PC-3 (cell line): ENCODE results near the gene STK39. TPM values are rescaled to one million over a fixed set of nuclear protein-coding genes. Genes with fewer than 3 reads are reported as not detected.
A peak's percentile ranks its signal among the peaks of the same experiment; 100 is the strongest.

Experiments used
- ATAC-seq: fragments of 200-7000 bp; cut with Tn5 transposase; 2 replicates; pipeline ENCODE4 v1.9.1; 2020; ENCODE audit warnings: mild to moderate bottlenecking, moderate library complexity
- BruUV-seq: library from RNA; stranded (reverse); fragments of 400-500 nt; replicated peaks from 2 replicates; lab custom pipeline; 2021; lab: Mats Ljungman, UMichigan
- CTCF ChIA-PET: fragments of 300-600 bp; sonication (Branson Sonifier 250); formaldehyde crosslinking; loops from one replicate; lab custom pipeline; 2022; ENCODE audit warnings: antibody characterized with exemption; lab: Charles Lee
- POLR2A ChIA-PET: fragments of 300-600 bp; sonication (Branson Sonifier 250); formaldehyde crosslinking; loops from one replicate; lab custom pipeline; 2022; ENCODE audit warnings: antibody characterized with exemption; ENCODE audit not compliant: unreplicated experiment; lab: Charles Lee
- DNase-seq: peaks from one replicate; pipeline ENCODE4 v3.0.0-alpha.2; 2015
- H2AFZ ChIP-seq: fragments of 300-600 bp; sonication (generic); 2 replicates; pipeline ENCODE4 v1.6.0; 2016; ENCODE audit warnings: antibody characterized with exemption, low read length
- H3F3A ChIP-seq: fragments of 300-600 bp; sonication (generic); one replicate; pipeline ENCODE4 v1.6.0; 2017; ENCODE audit warnings: antibody characterized with exemption, low read length, control low read depth, mild to moderate bottlenecking; ENCODE audit not compliant: unreplicated experiment
- H3K27ac ChIP-seq: fragments of 300-600 bp; sonication (generic); 2 replicates; pipeline ENCODE4 v1.5.1; 2016; ENCODE audit warnings: mild to moderate bottlenecking, low read length
- H3K27me3 ChIP-seq: fragments of 300-600 bp; sonication (generic); 2 replicates; pipeline ENCODE4 v1.6.1; 2016; ENCODE audit warnings: low read length, mixed read lengths
- H3K36me3 ChIP-seq: fragments of 300-600 bp; sonication (generic); 2 replicates; pipeline ENCODE4 v1.6.1; 2016; ENCODE audit warnings: low read depth, mixed run types, low read length, mixed read lengths
- H3K4me1 ChIP-seq: fragments of 300-600 bp; sonication (generic); 2 replicates; pipeline ENCODE4 v1.5.1; 2016; ENCODE audit warnings: low read length; ENCODE audit not compliant: insufficient read depth
- H3K4me2 ChIP-seq: fragments of 300-600 bp; sonication (generic); 2 replicates; pipeline ENCODE4 v1.6.0; 2016; ENCODE audit warnings: low read length
- H3K4me3 ChIP-seq: fragments of 300-600 bp; sonication (generic); 2 replicates; pipeline ENCODE4 v1.5.1; 2016; ENCODE audit warnings: mild to moderate bottlenecking, low read length, mixed read lengths
- H3K79me2 ChIP-seq: fragments of 300-600 bp; sonication (generic); 2 replicates; pipeline ENCODE4 v1.6.1; 2017; ENCODE audit warnings: low read length, mixed read lengths
- H3K9ac ChIP-seq: fragments of 300-600 bp; sonication (generic); 2 replicates; pipeline ENCODE4 v1.6.0; 2016; ENCODE audit warnings: mild to moderate bottlenecking, low read length
- H3K9me2 ChIP-seq: fragments of 300-600 bp; sonication (generic); replicated peaks from 2 replicates; pipeline ENCODE4 v1.6.1; 2016; ENCODE audit warnings: mixed run types, low read length, mixed read lengths
- H3K9me3 ChIP-seq: fragments of 300-600 bp; sonication (generic); 2 replicates; pipeline ENCODE4 v1.6.1; 2016; ENCODE audit warnings: low read length, mixed read lengths
- H4K20me1 ChIP-seq: fragments of 300-600 bp; sonication (generic); 2 replicates; pipeline ENCODE4 v1.6.1; 2016; ENCODE audit warnings: low read length, mixed read lengths
- CTCF ChIP-seq: fragments of 300-600 bp; sonication (generic); conservative IDR thresholded peaks from 2 replicates; pipeline ENCODE4 v1.5.1; 2017; ENCODE audit warnings: antibody characterized with exemption, low read depth, mild to moderate bottlenecking, low read length
- EZH2 ChIP-seq: fragments of 300-600 bp; sonication (generic); IDR thresholded peaks from one replicate; pipeline ENCODE4 v1.6.1; 2017; ENCODE audit warnings: antibody characterized with exemption, mild to moderate bottlenecking, low read length; ENCODE audit not compliant: unreplicated experiment
- EZH2phosphoT487 ChIP-seq: fragments of 300-600 bp; sonication (generic); IDR thresholded peaks from 2 replicates; pipeline ENCODE4 v1.6.1; 2018; ENCODE audit warnings: mild to moderate bottlenecking, antibody characterized with exemption, low read length, borderline replicate concordance
- intact Hi-C: fragments of 100-400 bp; cut with micrococcal nuclease; formaldehyde crosslinking; loops from 2 replicates; pipeline ENCODE4 v1.9.0; 2023
- total RNA-seq: library from RNA; depleted of rRNA; stranded (reverse); fragments of >200 nt; gene quantifications from 2 replicates; pipeline ENCODE4 v1.2.3, GENCODE V29; 2014

The STK39 gene
- total RNA-seq, 1 experiment from 2014 or later, result 17.9 TPM

- H3K9ac ChIP-seq, result no peak overlapping the region
- H3K79me2 ChIP-seq, result no peaks in the 10 kb centered on the region
- ChIA-PET CTCF (interaction anchor here (0.7 kb wide), 1 partner anchor 89 kb away, joined by 4 read pairs; no protein-coding TSS in a partner anchor), POLR2A (interaction anchor here (0.5 kb wide), 1 partner anchor 1283 kb away, joined by 5 read pairs; no protein-coding TSS in a partner anchor)
- DNase-seq (peak; percentile 73), ATAC-seq (peak; percentile 59)
- no peak overlapping the region for H3K27ac ChIP-seq
- H3K4me1 ChIP-seq, result peaks cover 7% of the 10 kb centered on the region; the same call in 1 of the 2 replicates
- no peaks in the 10 kb centered on the region for H3K36me3 ChIP-seq
- BruUV-seq, result no TSS peak
- no peaks in the 10 kb centered on the region for H3K27me3 ChIP-seq
- H3K9me3 ChIP-seq, result peaks cover 4% of the 10 kb centered on the region; the same call in 1 of the 2 replicates
- TF ChIP-seq EZH2phosphoT487 (no peak), CTCF (peak; percentile 36; the same call in 1 of the 2 replicates), EZH2 (no peak)
- no peak overlapping the region for H2AFZ ChIP-seq
- no peaks in the 10 kb centered on the region for H3F3A ChIP-seq
- H4K20me1 ChIP-seq, result no peaks in the 10 kb centered on the region
- intact Hi-C loops, result no loop called here
- H3K4me2 ChIP-seq, result peak overlapping the region; percentile 15; the same call in 1 of the 2 replicates
- no peaks in the 10 kb centered on the region for H3K9me2 ChIP-seq
- no peak overlapping the region for H3K4me3 ChIP-seq
Observed at GRCh38 chr2:168254158-168254935, 7.0 kb upstream of the STK39 start.

GRCh38 chr2:168253379-168253778 lies 6.0 kb upstream of the STK39 start:
- no TSS peak for BruUV-seq
- ATAC-seq (no peak), DNase-seq (no peak)
- Histone ChIP-seq H3K9me2 (no peaks in the 10 kb centered on the region), H3K4me1 (peaks cover 10% of the 10 kb centered on the region), H3K79me2 (no peaks in the 10 kb centered on the region), H3K4me2 (no peak overlapping the region), H4K20me1 (no peaks in the 10 kb centered on the region), H3K27ac (no peak overlapping the region), H3K9me3 (peaks cover 4% of the 10 kb centered on the region; the same call in 1 of the 2 replicates), H3F3A (no peaks in the 10 kb centered on the region), H3K4me3 (no peak overlapping the region), H2AFZ (no peak overlapping the region), H3K27me3 (no peaks in the 10 kb centered on the region), H3K9ac (no peak overlapping the region), H3K36me3 (no peaks in the 10 kb centered on the region)
- intact Hi-C loops, result loop anchor here (2.0 kb wide), 2 partner anchors 25 to 83 kb away; no protein-coding TSS in a partner anchor
- ChIA-PET POLR2A (no interaction called here), CTCF (no interaction called here)
- TF ChIP-seq EZH2, result no peak
- TF ChIP-seq EZH2phosphoT487, result no peak
- TF ChIP-seq CTCF, result no peak

- no peak overlapping the region for H3K27ac ChIP-seq
- POLR2A ChIA-PET, result no interaction called here
- ATAC-seq, result no peak
- peaks cover 14% of the 10 kb centered on the region for H3K4me1 ChIP-seq
- no peaks in the 10 kb centered on the region for H3K36me3 ChIP-seq
- no peak overlapping the region for H2AFZ ChIP-seq
- BruUV-seq, result no TSS peak
- intact Hi-C loops, result loop anchor here (2.0 kb wide), 2 partner anchors 26 to 84 kb away; no protein-coding TSS in a partner anchor
- H3F3A ChIP-seq, result no peaks in the 10 kb centered on the region
- H3K4me3 ChIP-seq, result no peak overlapping the region
- no peaks in the 10 kb centered on the region for H3K9me2 ChIP-seq
- H3K9me3 ChIP-seq, result peaks cover 4% of the 10 kb centered on the region; the same call in 1 of the 2 replicates
- H3K4me2 ChIP-seq, result no peak overlapping the region
- H3K79me2 ChIP-seq, result no peaks in the 10 kb centered on the region
- H3K27me3 ChIP-seq, result no peaks in the 10 kb centered on the region
- no peak overlapping the region for H3K9ac ChIP-seq
- CTCF ChIA-PET, result no interaction called here
- TF ChIP-seq EZH2 (no peak), CTCF (no peak), EZH2phosphoT487 (no peak)
- H4K20me1 ChIP-seq, result no peaks in the 10 kb centered on the region
- DNase-seq, result no peak
Observed at GRCh38 chr2:168252976-168253375, 5.6 kb upstream of the STK39 start.
